DMS53 (cell line): ENCODE results near the gene KRT6A.
"Not testable (repeated sequence)": the region's sequence is repeated elsewhere in the genome, so short reads cannot be mapped to it uniquely, and the experiment has no call there.

Experiments used
- DNase-seq: peaks from one replicate; lab custom pipeline; 2025; lab: John Stamatoyannopoulos, UW

Gene KRT6A

DNA sequence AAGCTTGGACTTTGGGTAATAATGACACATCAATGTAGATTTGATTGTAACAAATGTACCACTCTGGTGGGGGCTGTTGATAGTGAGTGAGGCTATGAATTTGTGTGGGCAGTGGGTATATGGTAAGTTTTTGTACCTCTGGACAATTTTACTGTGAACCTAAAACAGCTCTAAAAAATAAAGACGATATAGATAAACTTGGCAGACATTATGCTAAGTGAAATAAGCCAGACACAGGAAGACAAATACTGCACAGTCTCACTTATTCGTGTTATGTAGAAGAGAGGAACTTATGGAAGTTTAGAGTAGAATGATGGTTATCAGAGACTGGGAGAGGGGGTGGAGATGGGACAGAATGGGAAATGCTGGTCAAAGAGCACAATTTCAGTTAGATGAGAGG lies 28.2 kb downstream of the KRT6A start:
- DNase-seq, result no peak

- DNase-seq, result no peak
Measured at GRCh38 chr12:52461693-52462092, 31.4 kb downstream of the KRT6A start.

DNA sequence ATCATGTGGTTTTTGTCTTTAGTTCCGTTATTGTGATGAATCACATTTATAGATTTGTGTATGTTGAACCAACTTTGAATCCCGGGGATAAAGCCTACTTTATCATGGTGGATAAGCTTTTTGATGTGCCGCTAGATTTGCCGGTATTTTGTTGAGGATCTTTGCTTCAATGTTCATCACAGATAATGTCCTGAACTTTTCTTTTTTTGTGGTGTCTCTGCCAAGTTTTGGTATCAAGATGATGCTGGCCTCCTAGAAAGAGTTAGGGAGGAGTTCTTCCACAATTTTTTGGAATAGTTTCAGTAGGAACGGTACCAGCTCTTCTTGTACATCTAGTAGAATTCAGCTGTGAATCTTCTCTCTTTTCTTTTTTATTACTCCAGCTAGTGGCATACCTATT lies 34.2 kb downstream of the KRT6A start:
- no peak for DNase-seq

- no peak for DNase-seq
Measured at GRCh38 chr12:52455821-52456220, 37.2 kb downstream of the KRT6A start.

GRCh38 chr12:52454411-52455201 lies 38.5 kb downstream of the KRT6A start:
- no peak for DNase-seq

DNA sequence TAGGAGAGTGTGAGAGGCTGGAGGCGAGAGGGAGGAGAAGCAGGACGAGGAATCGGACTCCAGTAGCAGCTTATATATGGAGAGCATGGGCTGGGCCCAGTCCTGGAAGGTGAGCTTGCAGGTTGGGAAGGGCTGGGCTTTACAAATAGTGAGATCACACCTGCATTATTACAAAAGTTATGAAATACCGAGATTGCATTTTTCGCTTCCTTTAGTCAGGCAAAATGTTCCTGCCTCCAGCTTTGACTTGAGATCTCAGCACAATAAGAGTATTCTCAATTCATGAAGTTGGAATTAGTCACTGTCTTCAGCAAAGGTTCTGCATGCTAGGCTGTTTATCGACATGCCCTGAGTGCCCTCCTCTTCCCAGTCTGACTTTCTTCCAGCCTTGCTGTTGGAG lies 41.0 kb downstream of the KRT6A start, which contains the start of gene KRT6B:
Gene KRT6B (minus strand): TSS at position 46 of the 400 bp plus-strand sequence. CDS start 68 bp downstream, outside the sequence.
- DNase-seq, result no peak

- no peak for DNase-seq
Measured at GRCh38 chr12:52448228-52448627, 44.8 kb downstream of the KRT6A start.

DNA sequence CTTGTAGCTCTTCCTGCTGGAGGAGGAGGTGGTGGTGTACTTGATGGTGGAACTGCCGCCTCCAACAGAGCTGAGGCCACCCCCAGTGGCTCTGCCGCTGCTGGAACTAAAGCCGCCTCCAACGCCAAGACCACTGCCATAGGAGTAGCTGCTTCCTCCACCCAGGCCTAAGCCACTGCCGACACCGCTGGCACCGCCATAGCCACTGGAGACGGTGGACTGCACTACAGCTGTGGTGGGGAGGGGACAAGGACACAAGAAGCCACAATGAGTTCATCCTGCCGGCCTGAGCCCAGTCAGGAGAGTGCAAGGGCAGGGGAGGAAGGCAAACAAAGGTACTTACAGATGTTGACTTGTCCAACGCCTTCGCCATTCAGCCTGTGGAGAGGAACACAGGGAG lies 45.9 kb downstream of the KRT6A start:
- not testable (repeated sequence) for DNase-seq

GRCh38 chr12:52446367-52447045 lies 46.6 kb downstream of the KRT6A start:
- DNase-seq, result no peak

DNA sequence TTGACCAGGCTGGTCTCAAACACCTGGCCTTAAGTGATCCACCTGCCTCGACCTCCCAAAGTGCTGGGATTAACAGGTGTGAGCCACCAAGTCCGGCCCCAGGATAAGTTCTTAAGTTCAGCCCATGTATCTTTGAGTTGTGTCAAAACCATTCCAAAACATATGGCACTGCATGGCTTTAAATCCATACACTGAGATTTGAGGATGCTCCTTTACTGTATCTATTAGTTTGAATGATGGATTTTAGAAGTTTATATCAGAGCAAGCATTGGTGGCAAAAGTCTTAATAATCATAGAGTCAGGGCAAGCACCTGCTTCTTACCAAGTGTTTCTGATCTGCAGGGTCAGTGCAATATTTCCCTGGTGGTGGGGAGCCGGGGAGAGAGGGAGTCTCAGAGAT lies 47.2 kb downstream of the KRT6A start:
- no peak for DNase-seq

- DNase-seq, result no peak
Measured at GRCh38 chr12:52444647-52445595, 48.1 kb downstream of the KRT6A start.

- no peak for DNase-seq
Measured at GRCh38 chr12:52443966-52444365, 49.1 kb downstream of the KRT6A start.

GRCh38 chr12:52442600-52443061 lies 50.4 kb downstream of the KRT6A start:
- DNase-seq, result no peak

GRCh38 chr12:52441320-52441911 lies 51.6 kb downstream of the KRT6A start:
- DNase-seq, result no peak

DNA sequence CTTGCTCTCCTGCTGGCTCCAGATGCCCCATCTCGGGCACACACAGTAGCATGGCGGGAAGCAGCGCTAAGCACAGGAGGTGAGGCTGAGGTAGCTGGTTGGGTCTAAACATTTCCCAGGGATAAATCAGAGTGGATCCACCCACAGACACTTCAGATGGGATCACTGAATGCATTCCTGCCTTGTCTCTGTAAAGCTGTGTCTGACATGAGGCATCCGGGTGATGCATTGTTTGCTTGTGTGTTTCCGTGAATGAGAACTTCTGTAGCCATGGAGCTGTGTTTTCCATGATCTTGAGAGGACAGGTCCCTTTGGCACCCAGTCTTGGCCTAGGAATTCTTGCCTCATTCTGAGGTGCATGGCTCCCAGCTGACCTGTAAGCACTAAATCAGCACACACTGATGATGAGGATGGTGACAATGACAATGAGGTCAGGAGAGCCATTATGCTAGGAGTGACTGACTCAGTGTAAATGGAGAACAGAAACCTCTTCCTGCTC lies 52.2 kb downstream of the KRT6A start:
- no peak for DNase-seq

GRCh38 chr12:52439845-52440244 lies 53.2 kb downstream of the KRT6A start:
- DNase-seq, result no peak

DNA sequence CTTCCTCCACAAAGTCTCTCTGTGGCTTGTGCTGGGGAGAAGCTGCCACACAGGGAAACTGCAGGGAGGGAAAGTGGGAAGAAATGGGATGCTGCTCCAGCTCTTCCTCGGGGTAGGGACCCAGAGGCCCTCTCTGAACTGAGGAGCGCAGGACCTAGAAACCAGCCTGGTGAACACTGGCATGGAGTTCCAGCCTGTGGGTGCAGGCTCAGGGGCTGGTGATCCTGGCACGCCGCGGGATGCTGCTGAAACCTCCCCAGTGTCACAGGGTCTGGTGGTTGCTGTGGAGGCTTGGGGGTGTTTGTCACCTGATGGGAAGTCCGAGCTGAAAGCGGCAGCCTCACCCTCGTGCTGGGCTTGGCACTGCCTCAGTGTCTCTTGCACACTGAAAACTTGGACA lies 53.6 kb downstream of the KRT6A start:
- no peak for DNase-seq

GRCh38 chr12:52438305-52439301 lies 54.5 kb downstream of the KRT6A start:
- DNase-seq, result no peak

- no peak for DNase-seq
Measured at GRCh38 chr12:52437508-52437907, 55.5 kb downstream of the KRT6A start.
